Esophagus muscularis mucosa (tissue), 4 donors: ENCODE measurements around the gene FAM151B. TPM values are rescaled to one million over a fixed set of nuclear protein-coding genes. Genes with fewer than 3 reads are reported as not detected.
"Not testable (repeated sequence)": the region's sequence is repeated elsewhere in the genome, so short reads cannot be mapped to it uniquely, and the experiment has no call there.

Experiments used
- DNase-seq: peaks from one replicate; pipeline ENCODE4 v3.0.0-alpha.2; 2017; ENCODE audit errors: extremely low spot score
- H3K27ac ChIP-seq, 4 donors: fragments of 200-600 bp; sonication (generic); replicated peaks in 1 of 4; 1 replicate in 3 of 4; 2 replicates in 1 of 4; pipeline ENCODE4 v1.5.1; 2016 to 2019; ENCODE audit warnings: mild to moderate bottlenecking in 1 of 4
- H3K27me3 ChIP-seq, 4 donors: fragments of 200-600 bp; sonication (generic); one replicate each; pipeline versions ENCODE4 v1.5.1 to v1.6.0; 2016 to 2019
- H3K36me3 ChIP-seq, 4 donors: fragments of 200-600 bp; sonication (generic); one replicate each; pipeline ENCODE4 v1.5.1; 2016 to 2019
- H3K4me1 ChIP-seq, 4 donors: fragments of 200-600 bp; sonication (generic); one replicate each; pipeline ENCODE4 v1.5.1; 2016 to 2019
- H3K4me3 ChIP-seq, 4 donors: fragments of 200-600 bp; sonication (generic); 1 replicate in 2 of 4; 2 replicates in 2 of 4; pipeline ENCODE4 v1.5.1; 2016 to 2019; ENCODE audit warnings: mild to moderate bottlenecking in 4 of 4, moderate library complexity in 1 of 4
- H3K9me3 ChIP-seq, 4 donors: fragments of 200-600 bp; sonication (generic); 1 replicate in 3 of 4; 2 replicates in 1 of 4; pipeline ENCODE4 v1.5.1; 2016 to 2019
- EP300 ChIP-seq: sonication (generic); formaldehyde crosslinking; IDR thresholded peaks from one replicate; pipeline ENCODE4 v1.6.1; 2017; ENCODE audit warnings: antibody characterized with exemption
- POLR2A ChIP-seq: fragments of 450-650 bp; IDR thresholded peaks from one replicate; pipeline ENCODE4 v1.6.1; 2017; ENCODE audit warnings: antibody characterized with exemption, moderate library complexity, mild to moderate bottlenecking, low read depth
- POLR2AphosphoS5 ChIP-seq, 2 donors: sonication (generic); formaldehyde crosslinking; IDR thresholded peaks; one replicate each; pipeline ENCODE4 v1.6.1; 2017; ENCODE audit warnings: antibody characterized with exemption in 2 of 2
- WGBS: methylation state at CpG from one replicate; pipeline ENCODE4 v1.1.5; 2018; 5-methylcytosine and 5-hydroxymethylcytosine counted together
- intact Hi-C: fragments of 100-400 bp; cut with DNase I; formaldehyde crosslinking; loops from one replicate; pipeline ENCODE4 v1.15.1; 2023
- total RNA-seq, 4 donors: library from RNA; depleted of rRNA; stranded (reverse); fragments of >200 nt; gene quantifications; one replicate each; pipeline versions ENCODE4 v1.1.0 to v1.2.1, GENCODE V29; 2016
- TF ChIP-seq, protein P1 (sequence below), 3 experiments: fragments of 200-600 bp in 2 of 3; fragments of 450-650 bp in 1 of 3; sonication (generic) in 2 of 3; IDR thresholded peaks; one replicate each; pipeline ENCODE4 v1.5.1; 2017 to 2019; ENCODE audit warnings: antibody characterized with exemption in 3 of 3, mild to moderate bottlenecking in 2 of 3, moderate library complexity in 1 of 3

The FAM151B gene
- total RNA-seq, 4 donors from 2014 or later: 1.6 to 2.6 (median 2.2) TPM

DNA sequence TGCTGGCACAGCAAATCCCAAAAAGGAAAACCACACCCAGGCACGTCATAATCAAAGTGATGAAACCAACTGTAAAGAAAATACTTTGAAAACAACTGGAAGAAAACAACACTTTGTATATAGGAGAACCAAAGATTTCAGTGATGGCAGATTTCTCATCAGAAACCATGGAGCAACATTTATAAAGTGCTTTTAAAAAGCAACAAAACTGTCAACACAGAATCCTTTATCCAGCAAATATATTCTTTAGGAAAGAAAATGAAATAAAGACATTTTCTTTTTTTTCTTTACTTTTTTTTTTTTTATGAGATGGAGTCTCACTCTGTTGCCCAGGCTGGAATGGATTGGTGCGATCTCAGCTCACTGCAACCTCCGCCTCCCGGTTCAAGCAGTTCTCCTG, 5.3 kb upstream of the FAM151B start:
- TF ChIP-seq, protein P1, sequence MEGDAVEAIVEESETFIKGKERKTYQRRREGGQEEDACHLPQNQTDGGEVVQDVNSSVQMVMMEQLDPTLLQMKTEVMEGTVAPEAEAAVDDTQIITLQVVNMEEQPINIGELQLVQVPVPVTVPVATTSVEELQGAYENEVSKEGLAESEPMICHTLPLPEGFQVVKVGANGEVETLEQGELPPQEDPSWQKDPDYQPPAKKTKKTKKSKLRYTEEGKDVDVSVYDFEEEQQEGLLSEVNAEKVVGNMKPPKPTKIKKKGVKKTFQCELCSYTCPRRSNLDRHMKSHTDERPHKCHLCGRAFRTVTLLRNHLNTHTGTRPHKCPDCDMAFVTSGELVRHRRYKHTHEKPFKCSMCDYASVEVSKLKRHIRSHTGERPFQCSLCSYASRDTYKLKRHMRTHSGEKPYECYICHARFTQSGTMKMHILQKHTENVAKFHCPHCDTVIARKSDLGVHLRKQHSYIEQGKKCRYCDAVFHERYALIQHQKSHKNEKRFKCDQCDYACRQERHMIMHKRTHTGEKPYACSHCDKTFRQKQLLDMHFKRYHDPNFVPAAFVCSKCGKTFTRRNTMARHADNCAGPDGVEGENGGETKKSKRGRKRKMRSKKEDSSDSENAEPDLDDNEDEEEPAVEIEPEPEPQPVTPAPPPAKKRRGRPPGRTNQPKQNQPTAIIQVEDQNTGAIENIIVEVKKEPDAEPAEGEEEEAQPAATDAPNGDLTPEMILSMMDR (IDR thresholded peaks at IDR 0.05): no peak
- intact Hi-C loops: no loop called here
- Histone ChIP-seq H3K36me3 (peaks cover 0 to 10% (median 1%) of the 10 kb centered on the region in 4 donors), H3K4me3 (no peak overlapping the region), H3K9me3 (peaks cover 0 to 24% (median 4%) of the 10 kb centered on the region in 4 donors), H3K4me1 (peaks cover 0 to 9% (median 9%) of the 10 kb centered on the region in 4 donors), H3K27me3 (no peaks in the 10 kb centered on the region), H3K27ac (no peak overlapping the region)
- DNase-seq: no peak
- WGBS: 76% methylated on average over 4 of the region's 4 CpGs

DNA sequence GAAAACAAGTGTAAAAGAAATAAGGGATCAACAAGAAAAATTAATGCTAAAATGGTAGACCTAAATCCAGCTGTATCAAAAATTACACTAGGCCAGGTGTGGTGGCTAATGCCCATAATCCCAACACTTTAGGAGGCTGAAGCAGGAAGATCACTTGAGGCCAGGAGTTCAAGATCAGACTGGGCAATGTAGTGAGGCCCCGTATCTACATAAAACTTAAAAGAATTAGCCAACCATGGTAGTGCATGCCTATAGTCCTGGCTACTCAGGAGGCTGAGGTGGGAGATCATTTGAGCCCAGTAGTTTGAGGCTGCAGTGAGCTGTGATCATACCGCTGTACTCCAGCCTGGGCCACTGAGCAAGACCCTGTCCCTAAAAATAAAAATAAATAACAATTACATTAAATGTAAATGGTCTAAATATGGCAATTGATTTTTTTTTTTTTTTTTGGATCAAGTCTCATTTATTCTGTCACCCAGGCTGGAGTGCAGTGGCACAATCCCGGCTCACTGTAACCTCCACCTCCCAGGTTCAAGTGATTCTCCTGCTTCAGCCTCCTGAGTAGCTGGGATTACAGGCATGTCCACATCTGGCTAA, 4.2 kb upstream of the FAM151B start:
- Histone ChIP-seq H3K27me3 (no peaks in the 10 kb centered on the region), H3K27ac (no peak overlapping the region), H3K9me3 (peaks cover 0 to 24% (median 4%) of the 10 kb centered on the region in 4 donors), H3K36me3 (peaks cover 0 to 10% (median 0%) of the 10 kb centered on the region in 4 donors), H3K4me3 (no peak overlapping the region), H3K4me1 (peaks cover 0 to 14% (median 12%) of the 10 kb centered on the region in 4 donors)
- no peak for TF ChIP-seq EP300
- TF ChIP-seq, protein P1 (IDR thresholded peaks at IDR 0.05): no peak
- TF ChIP-seq POLR2AphosphoS5 (IDR thresholded peaks at IDR 0.05): no peak
- TF ChIP-seq POLR2A: no peak
- intact Hi-C loops: no loop called here
- DNase-seq: no peak
- 97% methylated on average over 3 of the region's 3 CpGs for WGBS

DNA sequence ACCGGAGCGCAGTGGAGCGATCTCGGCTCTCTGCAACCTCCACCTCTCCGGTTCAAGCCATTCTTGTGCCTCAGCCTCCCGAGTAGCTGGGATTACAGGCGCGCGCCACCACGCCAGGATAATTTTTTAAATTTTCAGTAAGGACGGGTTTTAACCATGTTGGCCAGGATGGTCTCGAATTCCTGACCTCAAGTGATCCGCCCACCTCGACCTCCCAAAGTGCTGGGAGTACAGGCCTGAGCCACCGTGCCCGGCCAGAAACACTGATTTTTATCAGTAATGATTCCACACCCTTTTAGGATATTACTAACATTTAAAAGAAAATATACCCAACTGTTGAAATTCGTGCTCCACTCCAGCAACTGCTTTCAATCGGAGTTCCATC, 464 bp upstream of the FAM151B start:
- Histone ChIP-seq H3K27me3 (no peaks in the 10 kb centered on the region), H3K9me3 (peaks cover 0 to 15% (median 4%) of the 10 kb centered on the region in 4 donors), H3K4me3 (peak overlapping the region; percentile 69 to 85 (median 75)), H3K27ac (peak overlapping the region; percentile 75 to 88 (median 82)), H3K4me1 (peaks cover 0 to 14% (median 12%) of the 10 kb centered on the region in 4 donors), H3K36me3 (peaks cover 0 to 4% (median 0%) of the 10 kb centered on the region in 4 donors)
- intact Hi-C loops: loop anchor here (5.0 kb wide), 2 partner anchors 170 to 185 kb away; no protein-coding TSS in a partner anchor
- DNase-seq: no peak
- WGBS: 59% methylated on average over 18 of the region's 18 CpGs
- TF ChIP-seq, protein P1 (IDR thresholded peaks at IDR 0.05): no peak
- no peak for TF ChIP-seq POLR2A
- TF ChIP-seq POLR2AphosphoS5 (IDR thresholded peaks at IDR 0.05): no peak
- TF ChIP-seq EP300: no peak

DNA sequence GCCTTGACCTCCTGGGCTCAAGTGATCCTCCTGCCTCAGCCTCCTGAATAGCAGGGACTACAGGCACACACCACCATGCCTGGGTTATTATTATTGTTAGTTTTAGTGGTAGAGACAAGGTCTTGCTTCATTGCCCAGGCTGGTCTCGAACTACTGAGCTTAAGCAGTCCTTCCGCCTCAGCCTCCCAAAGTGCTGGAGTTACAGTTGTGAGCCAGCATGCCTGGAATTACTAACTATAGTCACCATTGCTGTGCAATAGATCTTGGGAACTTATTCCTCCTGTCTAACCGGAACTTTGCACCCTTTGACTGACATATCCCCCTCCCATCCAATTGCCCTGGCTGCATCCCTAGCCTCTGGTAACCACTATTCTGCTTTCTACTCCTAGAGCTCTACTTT, 3.4 kb downstream of the FAM151B start:
- 93% methylated on average over 3 of the region's 3 CpGs for WGBS
- Histone ChIP-seq H3K36me3 (no peaks in the 10 kb centered on the region), H3K4me1 (peaks cover 0 to 14% (median 12%) of the 10 kb centered on the region in 4 donors), H3K9me3 (no peaks in the 10 kb centered on the region), H3K27me3 (no peaks in the 10 kb centered on the region), H3K4me3 (no peak overlapping the region), H3K27ac (no peak overlapping the region)
- intact Hi-C loops: no loop called here
- no peak for DNase-seq
- TF ChIP-seq EP300 (no peak), POLR2AphosphoS5 (IDR thresholded peaks at IDR 0.05) (no peak), POLR2A (no peak)
- TF ChIP-seq, protein P1 (IDR thresholded peaks at IDR 0.05): no peak

DNA sequence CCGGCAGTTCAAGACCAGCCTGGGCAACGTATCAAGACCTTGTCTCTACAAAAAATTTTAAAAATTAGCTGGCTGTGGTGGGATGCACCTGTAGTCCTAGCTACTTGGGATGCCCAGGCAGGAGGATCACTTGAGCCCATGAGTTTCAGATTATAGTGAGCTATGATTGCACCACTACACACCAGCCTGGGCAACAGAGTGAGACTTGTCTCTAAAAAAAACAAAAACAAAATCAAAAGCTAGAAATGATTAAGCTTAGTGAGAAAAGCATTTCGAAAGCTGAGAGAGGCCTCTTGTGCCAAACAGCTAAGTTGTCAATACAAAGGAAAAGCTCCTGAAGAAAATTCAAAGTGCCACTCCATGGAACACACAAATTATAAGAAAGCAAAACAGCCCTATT, 4.8 kb downstream of the FAM151B start:
- Histone ChIP-seq H3K27ac (no peak overlapping the region), H3K4me1 (peaks cover 0 to 4% (median 2%) of the 10 kb centered on the region in 4 donors), H3K27me3 (no peaks in the 10 kb centered on the region), H3K9me3 (no peaks in the 10 kb centered on the region), H3K4me3 (no peak overlapping the region), H3K36me3 (no peaks in the 10 kb centered on the region)
- TF ChIP-seq POLR2A (no peak), EP300 (no peak), POLR2AphosphoS5 (IDR thresholded peaks at IDR 0.05) (no peak)
- TF ChIP-seq, protein P1 (IDR thresholded peaks at IDR 0.05): no peak
- DNase-seq: no peak
- intact Hi-C loops: no loop called here
- WGBS: 97% methylated on average over 3 of the region's 3 CpGs

DNA sequence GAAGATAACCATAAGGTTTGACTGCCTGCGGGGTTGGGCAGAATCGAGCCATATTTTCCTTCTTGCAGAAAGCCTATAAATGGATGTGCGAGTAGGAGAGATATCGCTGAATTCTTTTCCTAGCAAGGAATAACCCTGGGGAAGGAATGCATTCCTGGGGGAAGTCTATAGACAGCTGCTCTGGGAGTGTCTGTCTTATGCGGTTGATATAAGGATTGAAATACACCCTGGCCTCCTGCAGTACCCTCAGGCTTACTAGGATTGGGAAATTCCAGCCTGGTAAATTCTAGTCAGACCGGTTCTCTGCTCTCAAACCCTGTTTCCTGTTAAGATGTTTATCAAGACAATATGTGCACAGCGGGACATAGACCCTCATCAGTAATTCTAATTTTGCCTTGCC, 5.5 kb downstream of the FAM151B start:
- intact Hi-C loops: not testable (repeated sequence)
- WGBS: 81% methylated on average over 7 of the region's 7 CpGs

More for the DNA sequence above, 5.5 kb downstream of the FAM151B start:
- H3K4me1 ChIP-seq, DNase-seq, H3K36me3 ChIP-seq, H3K27me3 ChIP-seq, H3K4me3 ChIP-seq, H3K9me3 ChIP-seq, H3K27ac ChIP-seq: not testable (repeated sequence)
